Ammon's horn (tissue), 1 donor: ENCODE data around the gene SGPL1.

Source experiments
- DNase-seq: peaks from one replicate; pipeline ENCODE4 v3.0.0-alpha.2; 2016; ENCODE audit warnings: low spot score

The SGPL1 gene

GRCh38 chr10:70885481-70885880 lies 69.7 kb downstream of the SGPL1 start:
- DNase-seq = no peak

- DNase-seq = no peak
Measured at GRCh38 chr10:70885931-70886903, 70.5 kb downstream of the SGPL1 start.

GRCh38 chr10:70886921-70887665 lies 71.3 kb downstream of the SGPL1 start:
- no peak for DNase-seq

- DNase-seq = peak; percentile 74
Measured at GRCh38 chr10:70887804-70888800, 72.4 kb downstream of the SGPL1 start, which contains the start of gene PCBD1. PCBD1 (minus strand) TSS chr10:70888565; CDS start chr10:70888533, 32 bp downstream.

GRCh38 chr10:70889291-70889690 lies 73.5 kb downstream of the SGPL1 start:
- no peak for DNase-seq

GRCh38 chr10:70890917-70891431 lies 75.2 kb downstream of the SGPL1 start:
- DNase-seq = peak; percentile 82

GRCh38 chr10:70891627-70892026 lies 75.9 kb downstream of the SGPL1 start:
- no peak for DNase-seq

GRCh38 chr10:70892631-70893030 lies 76.9 kb downstream of the SGPL1 start:
- no peak for DNase-seq

GRCh38 chr10:70893227-70894006 lies 77.7 kb downstream of the SGPL1 start:
- no peak for DNase-seq

GRCh38 chr10:70894416-70894815 lies 78.7 kb downstream of the SGPL1 start:
- no peak for DNase-seq

GRCh38 chr10:70896551-70896950 lies 80.8 kb downstream of the SGPL1 start:
- DNase-seq = no peak

GRCh38 chr10:70898687-70899086 lies 82.9 kb downstream of the SGPL1 start:
- no peak for DNase-seq

- no peak for DNase-seq
Measured at GRCh38 chr10:70899096-70899495, 83.3 kb downstream of the SGPL1 start.

- no peak for DNase-seq
Measured at GRCh38 chr10:70901276-70901878, 85.6 kb downstream of the SGPL1 start.

GRCh38 chr10:70902661-70903261 lies 87.0 kb downstream of the SGPL1 start:
- DNase-seq = no peak

GRCh38 chr10:70903262-70903921 lies 87.6 kb downstream of the SGPL1 start:
- DNase-seq = peak; percentile 74

GRCh38 chr10:70905071-70906021 lies 89.6 kb downstream of the SGPL1 start:
- no peak for DNase-seq
